GM19468 (cell line): ENCODE data around the gene WDSUB1.

Experiments
- ATAC-seq: cut with Tn5 transposase; IDR thresholded peaks from one replicate; pipeline ENCODE4 v1.9.1; 2021; ENCODE audit warnings: mild to moderate bottlenecking, moderate library complexity, moderate number of reproducible peaks; ENCODE audit not compliant: unreplicated experiment; ENCODE audit errors: extremely low read depth

WDSUB1 gene

GRCh38 chr2:159226059-159226461 lies 60.4 kb downstream of the WDSUB1 start:
- ATAC-seq = no peak

- ATAC-seq = no peak
Observed at GRCh38 chr2:159225025-159226016, 61.2 kb downstream of the WDSUB1 start.

- ATAC-seq = no peak
Observed at GRCh38 chr2:159224061-159224813, 62.3 kb downstream of the WDSUB1 start.

GRCh38 chr2:159219394-159219998 lies 67.0 kb downstream of the WDSUB1 start:
- ATAC-seq = no peak

- no peak for ATAC-seq
Observed at GRCh38 chr2:159218389-159218788, 68.1 kb downstream of the WDSUB1 start.

GRCh38 chr2:159217676-159218075 lies 68.8 kb downstream of the WDSUB1 start:
- no peak for ATAC-seq

GRCh38 chr2:159215116-159215515 lies 71.4 kb downstream of the WDSUB1 start:
- no peak for ATAC-seq

GRCh38 chr2:159214325-159214865 lies 72.1 kb downstream of the WDSUB1 start:
- ATAC-seq = no peak

GRCh38 chr2:159213296-159213695 lies 73.2 kb downstream of the WDSUB1 start:
- no peak for ATAC-seq

- no peak for ATAC-seq
Observed at GRCh38 chr2:159211447-159212396, 74.8 kb downstream of the WDSUB1 start.

- ATAC-seq = peak; percentile 80
Observed at GRCh38 chr2:159209341-159210306, 76.9 kb downstream of the WDSUB1 start.

GRCh38 chr2:159208438-159208837 lies 78.1 kb downstream of the WDSUB1 start:
- ATAC-seq = no peak

- no peak for ATAC-seq
Observed at GRCh38 chr2:159206736-159207380, 79.6 kb downstream of the WDSUB1 start.

GRCh38 chr2:159204381-159205144 lies 81.9 kb downstream of the WDSUB1 start:
- no peak for ATAC-seq

GRCh38 chr2:159202568-159203071 lies 83.9 kb downstream of the WDSUB1 start:
- ATAC-seq = no peak

- ATAC-seq = peak; percentile 96
Observed at GRCh38 chr2:159201360-159202063, 85.0 kb downstream of the WDSUB1 start.
